ENCODE measurements around the gene RHBDF1. TPM values are rescaled to one million over a fixed set of nuclear protein-coding genes. Genes with fewer than 3 reads are reported as not detected.

Gene RHBDF1
- total RNA-seq, 8 experiments from 2014 or later = 2.5 to 22.4 (median 14.1) TPM

GRCh38 chr16:65745-66144, 6.7 kb downstream of the RHBDF1 start:
- H3K27ac ChIP-seq = no peak overlapping the region
- WGBS, 10 experiments = 9 to 100% (median 75%) methylated on average over 2 to 6 of the region's 17 CpGs; no CpG with 5 or more reads in 7 of the 10 experiments
- H3K4me1 ChIP-seq (replicated peaks in 1 of 2) = peaks cover 25 to 34% of the 10 kb centered on the region in 2 donors
- H3K4me3 ChIP-seq = no peak overlapping the region
- in situ Hi-C loops (cut with MboI; ENCODE audit: low pct_unique_long_range_greater_than_20kb in 2 of 9, low sequenced_read_pairs in 9 of 9, unreplicated experiment in 9 of 9) = no loop called here
- peak; percentile 46 to 90 (median 62) for ATAC-seq (replicated peaks in 6 of 8)

DNA sequence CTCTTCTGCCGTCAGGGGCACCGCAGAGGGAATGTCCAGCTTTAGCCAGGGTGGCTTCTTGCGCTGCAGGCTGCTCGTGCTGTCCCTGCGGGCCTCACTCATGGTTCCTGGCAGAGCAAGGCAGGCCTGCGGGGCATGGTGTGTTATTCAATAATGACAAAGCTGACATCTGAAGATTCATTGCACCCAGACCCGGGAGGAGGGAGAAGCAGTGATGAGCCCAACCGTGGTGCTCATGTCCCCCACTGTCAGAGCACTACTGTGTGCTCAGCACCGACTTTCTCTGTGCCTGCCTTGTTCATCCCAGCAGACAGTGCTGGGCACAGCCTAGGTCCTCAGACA, 7.5 kb downstream of the RHBDF1 start:
- ATAC-seq (replicated peaks in 6 of 8) = no peak
- in situ Hi-C loops (cut with MboI; ENCODE audit: low pct_unique_long_range_greater_than_20kb in 2 of 9, low sequenced_read_pairs in 9 of 9, unreplicated experiment in 9 of 9) = no loop called here
- H3K4me1 ChIP-seq (replicated peaks in 1 of 2) = peaks cover 25 to 29% of the 10 kb centered on the region in 2 donors
- WGBS, 10 experiments = 12 to 100% (median 63%) methylated on average over 1 to 7 of the region's 9 CpGs; no CpG with 5 or more reads in 6 of the 10 experiments
- no peak overlapping the region for H3K4me3 ChIP-seq
- H3K27ac ChIP-seq = no peak overlapping the region

- no peak for ATAC-seq (replicated peaks in 6 of 8)
- no peak overlapping the region for H3K27ac ChIP-seq
- WGBS, 10 experiments = 67 to 100% (median 86%) methylated on average over 1 to 10 of the region's 25 CpGs; no CpG with 5 or more reads in 4 of the 10 experiments
- in situ Hi-C loops (cut with MboI; ENCODE audit: low pct_unique_long_range_greater_than_20kb in 2 of 9, low sequenced_read_pairs in 9 of 9, unreplicated experiment in 9 of 9) = no loop called here
- no peak overlapping the region for H3K4me3 ChIP-seq
- H3K4me1 ChIP-seq (replicated peaks in 1 of 2) = peaks cover 19 to 22% of the 10 kb centered on the region in 2 donors
Measured at GRCh38 chr16:63998-64913, 8.2 kb downstream of the RHBDF1 start.

- in situ Hi-C loops (cut with MboI; ENCODE audit: low pct_unique_long_range_greater_than_20kb in 2 of 9, low sequenced_read_pairs in 9 of 9, unreplicated experiment in 9 of 9) = no loop called here
- WGBS, 10 experiments = 100% methylated on average over 4 of the region's 16 CpGs; no CpG with 5 or more reads in 9 of the 10 experiments
- no peak overlapping the region for H3K4me3 ChIP-seq
- H3K4me1 ChIP-seq (replicated peaks in 1 of 2) = peaks cover 11 to 15% of the 10 kb centered on the region in 2 donors
- ATAC-seq (replicated peaks in 6 of 8) = no peak
- no peak overlapping the region for H3K27ac ChIP-seq
Measured at GRCh38 chr16:63466-63865, 9.0 kb downstream of the RHBDF1 start.

DNA sequence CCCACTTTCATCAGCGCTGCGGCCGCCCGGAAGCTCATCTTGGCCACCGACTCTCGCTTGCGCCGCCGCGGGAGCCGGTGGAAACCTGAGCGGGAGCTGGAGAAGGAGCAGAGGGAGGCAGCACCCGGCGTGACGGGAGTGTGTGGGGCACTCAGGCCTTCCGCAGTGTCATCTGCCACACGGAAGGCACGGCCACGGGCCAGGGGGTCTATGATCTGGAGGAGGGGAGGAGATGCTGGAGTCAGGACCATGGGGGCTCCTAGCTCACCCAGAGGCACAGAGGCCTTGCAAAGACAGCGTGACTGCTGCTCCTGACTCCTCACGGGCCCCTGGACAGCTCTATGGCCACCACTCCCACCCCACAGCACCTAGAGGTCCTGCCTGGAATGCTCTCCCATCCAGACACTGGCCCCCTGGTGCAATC, 9.5 kb downstream of the RHBDF1 start:
- WGBS, 10 experiments = 93 to 100% methylated on average over 1 to 8 of the region's 21 CpGs; no CpG with 5 or more reads in 8 of the 10 experiments
- in situ Hi-C loops (cut with MboI; ENCODE audit: low pct_unique_long_range_greater_than_20kb in 2 of 9, low sequenced_read_pairs in 9 of 9, unreplicated experiment in 9 of 9) = no loop called here
- Histone ChIP-seq H3K4me3 (no peak overlapping the region), H3K4me1 (replicated peaks in 1 of 2) (peaks cover 6 to 10% of the 10 kb centered on the region in 2 donors), H3K27ac (no peak overlapping the region)
- ATAC-seq (replicated peaks in 6 of 8) = no peak

DNA sequence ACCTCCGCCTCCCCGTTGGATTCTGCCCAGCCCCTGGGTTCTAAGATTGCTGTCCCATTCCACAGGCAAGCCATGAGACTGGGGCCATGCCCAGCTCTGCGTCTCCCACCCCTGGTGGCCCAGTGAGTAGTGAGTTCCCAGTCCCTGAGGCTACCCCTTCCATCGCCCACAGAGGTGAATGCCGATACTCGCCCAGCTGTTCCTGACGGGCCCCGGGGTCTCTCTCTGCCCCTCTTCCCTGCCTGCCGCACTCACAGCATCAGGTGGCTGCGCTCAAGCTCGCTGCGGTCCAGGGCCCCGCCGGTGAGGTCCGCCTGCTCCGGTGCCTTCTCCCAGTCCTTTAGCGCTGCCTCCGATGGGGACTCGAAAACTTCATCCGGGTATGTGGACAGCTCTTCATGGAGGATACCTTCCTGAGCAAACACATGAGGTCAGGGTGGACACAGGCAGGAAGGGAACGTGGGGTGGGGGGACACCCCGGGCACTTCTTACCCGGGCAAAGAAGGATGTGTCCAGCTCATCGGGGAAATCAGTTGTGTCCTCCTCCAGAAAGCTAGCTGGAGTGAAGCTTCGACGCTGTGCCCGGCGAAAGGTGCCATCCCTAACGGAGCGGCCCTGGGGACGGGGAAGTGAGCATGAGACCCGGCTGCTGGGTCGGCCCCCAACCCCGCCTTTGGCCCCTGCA, 10.0 kb downstream of the RHBDF1 start:
- in situ Hi-C loops (cut with MboI; ENCODE audit: low pct_unique_long_range_greater_than_20kb in 2 of 9, low sequenced_read_pairs in 9 of 9, unreplicated experiment in 9 of 9) = no loop called here
- Histone ChIP-seq H3K4me3 (no peak overlapping the region), H3K4me1 (replicated peaks in 1 of 2) (peaks cover under 1 to 4% of the 10 kb centered on the region in 2 donors), H3K27ac (no peak overlapping the region)
- no peak for ATAC-seq (replicated peaks in 6 of 8)
- WGBS, 10 experiments = 80 to 92% (median 88%) methylated on average over 1 to 9 of the region's 34 CpGs; no CpG with 5 or more reads in 6 of the 10 experiments

DNA sequence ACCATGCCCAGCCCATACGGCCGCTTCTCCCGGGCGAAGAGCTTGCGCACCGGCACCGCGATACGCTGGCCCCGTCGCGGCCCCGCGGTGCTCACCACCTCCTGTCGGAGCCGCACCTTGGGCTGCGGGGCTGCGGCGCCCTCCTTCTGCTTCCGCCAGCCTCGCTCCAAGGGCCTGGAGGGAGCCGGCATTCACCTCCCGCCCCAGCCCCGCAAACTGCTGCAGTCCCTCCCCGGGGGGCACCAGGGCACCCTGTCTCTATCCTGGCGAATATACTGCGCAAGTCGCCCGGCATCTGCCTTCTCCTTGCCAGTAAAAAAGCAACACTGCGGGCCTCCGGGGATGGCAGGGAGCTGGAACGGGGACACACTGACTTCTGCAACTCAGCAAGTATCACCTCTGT, 10.6 kb downstream of the RHBDF1 start:
- 96 to 100% (median 98%) methylated on average over 3 to 10 of the region's 32 CpGs; no CpG with 5 or more reads in 7 of the 10 experiments for WGBS, 10 experiments

GRCh38 chr16:60929-61878, 11.2 kb downstream of the RHBDF1 start:
- in situ Hi-C loops (cut with MboI; ENCODE audit: low pct_unique_long_range_greater_than_20kb in 2 of 9, low sequenced_read_pairs in 9 of 9, unreplicated experiment in 9 of 9) = no loop called here
- Histone ChIP-seq H3K4me3 (no peak overlapping the region), H3K27ac (no peak overlapping the region), H3K4me1 (replicated peaks in 1 of 2) (peaks cover 0 to 4% of the 10 kb centered on the region in 2 donors)
- ATAC-seq (replicated peaks in 6 of 8) = no peak
- 86 to 94% (median 90%) methylated on average over 3 to 12 of the region's 89 CpGs; no CpG with 5 or more reads in 5 of the 10 experiments for WGBS, 10 experiments

More for the DNA sequence above, 10.6 kb downstream of the RHBDF1 start:
- in situ Hi-C loops (cut with MboI; ENCODE audit: low pct_unique_long_range_greater_than_20kb in 2 of 9, low sequenced_read_pairs in 9 of 9, unreplicated experiment in 9 of 9) = no loop called here
- Histone ChIP-seq H3K27ac (no peak overlapping the region), H3K4me3 (no peak overlapping the region), H3K4me1 (replicated peaks in 1 of 2) (peaks cover 0 to 4% of the 10 kb centered on the region in 2 donors)
- ATAC-seq (replicated peaks in 6 of 8) = no peak

DNA sequence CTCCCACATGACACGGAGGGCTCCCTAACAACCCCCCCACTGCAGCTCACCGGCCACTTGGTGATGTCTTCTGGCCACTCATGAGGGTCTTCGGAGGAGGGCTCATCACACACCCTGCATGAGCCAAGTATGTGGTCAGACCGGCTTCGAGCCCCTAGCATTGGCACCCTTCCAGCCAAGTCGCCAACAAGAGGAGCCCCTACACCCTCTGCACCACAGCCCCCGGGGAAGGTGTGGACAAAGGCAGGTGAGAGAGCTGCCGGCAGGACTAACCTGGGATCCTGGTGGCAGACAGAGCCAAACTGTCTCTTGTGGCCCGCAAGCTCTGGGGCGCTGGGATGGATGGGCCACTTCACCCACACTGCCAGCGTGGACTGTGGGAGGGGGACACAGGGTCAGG, 12.3 kb downstream of the RHBDF1 start:
- 79 to 100% (median 100%) methylated on average over 1 to 8 of the region's 11 CpGs; no CpG with 5 or more reads in 5 of the 10 experiments for WGBS, 10 experiments
- no peak for ATAC-seq (replicated peaks in 6 of 8)
- no peaks in the 10 kb centered on the region for H3K4me1 ChIP-seq (replicated peaks in 1 of 2)
- in situ Hi-C loops (cut with MboI; ENCODE audit: low pct_unique_long_range_greater_than_20kb in 2 of 9, low sequenced_read_pairs in 9 of 9, unreplicated experiment in 9 of 9) = no loop called here
- H3K27ac ChIP-seq = no peak overlapping the region
- no peak overlapping the region for H3K4me3 ChIP-seq

DNA sequence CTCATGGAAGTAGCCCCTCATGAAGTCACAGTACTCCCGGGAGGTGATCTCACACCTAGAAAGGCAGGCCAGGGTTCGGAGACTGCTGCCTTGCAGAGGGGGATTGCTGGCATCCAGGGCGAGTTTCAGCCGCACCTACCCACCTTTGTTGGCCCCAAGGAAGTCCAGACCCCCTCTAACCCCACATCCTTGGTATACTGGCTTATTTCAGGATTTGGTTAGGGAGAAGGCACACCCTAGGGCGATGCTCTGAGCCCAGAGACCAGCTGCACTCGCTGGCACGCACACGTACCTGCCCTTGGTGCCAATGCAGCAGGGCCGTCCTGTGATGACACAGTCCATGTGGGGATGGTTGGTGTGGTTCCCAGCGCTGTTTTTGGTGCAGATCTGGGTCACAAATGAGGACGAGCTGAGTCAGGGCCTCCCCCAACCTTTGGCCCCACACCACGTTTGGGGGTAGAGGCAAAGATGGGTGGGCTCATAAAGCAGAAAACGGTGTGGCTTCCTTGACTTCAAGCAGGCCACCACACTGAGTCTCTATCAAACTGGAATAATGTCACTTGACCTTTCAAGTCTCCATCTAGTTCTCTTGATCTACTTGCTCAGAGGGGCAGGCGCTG, 12.9 kb downstream of the RHBDF1 start:
- in situ Hi-C loops (cut with MboI; ENCODE audit: low pct_unique_long_range_greater_than_20kb in 2 of 9, low sequenced_read_pairs in 9 of 9, unreplicated experiment in 9 of 9) = no loop called here
- no peak overlapping the region for H3K4me3 ChIP-seq
- no peak overlapping the region for H3K27ac ChIP-seq
- H3K4me1 ChIP-seq (replicated peaks in 1 of 2) = peaks cover 0 to 2% of the 10 kb centered on the region in 2 donors
- ATAC-seq (replicated peaks in 6 of 8) = no peak
- 80 to 100% (median 90%) methylated on average over 1 to 4 of the region's 14 CpGs; no CpG with 5 or more reads in 5 of the 10 experiments for WGBS, 10 experiments

DNA sequence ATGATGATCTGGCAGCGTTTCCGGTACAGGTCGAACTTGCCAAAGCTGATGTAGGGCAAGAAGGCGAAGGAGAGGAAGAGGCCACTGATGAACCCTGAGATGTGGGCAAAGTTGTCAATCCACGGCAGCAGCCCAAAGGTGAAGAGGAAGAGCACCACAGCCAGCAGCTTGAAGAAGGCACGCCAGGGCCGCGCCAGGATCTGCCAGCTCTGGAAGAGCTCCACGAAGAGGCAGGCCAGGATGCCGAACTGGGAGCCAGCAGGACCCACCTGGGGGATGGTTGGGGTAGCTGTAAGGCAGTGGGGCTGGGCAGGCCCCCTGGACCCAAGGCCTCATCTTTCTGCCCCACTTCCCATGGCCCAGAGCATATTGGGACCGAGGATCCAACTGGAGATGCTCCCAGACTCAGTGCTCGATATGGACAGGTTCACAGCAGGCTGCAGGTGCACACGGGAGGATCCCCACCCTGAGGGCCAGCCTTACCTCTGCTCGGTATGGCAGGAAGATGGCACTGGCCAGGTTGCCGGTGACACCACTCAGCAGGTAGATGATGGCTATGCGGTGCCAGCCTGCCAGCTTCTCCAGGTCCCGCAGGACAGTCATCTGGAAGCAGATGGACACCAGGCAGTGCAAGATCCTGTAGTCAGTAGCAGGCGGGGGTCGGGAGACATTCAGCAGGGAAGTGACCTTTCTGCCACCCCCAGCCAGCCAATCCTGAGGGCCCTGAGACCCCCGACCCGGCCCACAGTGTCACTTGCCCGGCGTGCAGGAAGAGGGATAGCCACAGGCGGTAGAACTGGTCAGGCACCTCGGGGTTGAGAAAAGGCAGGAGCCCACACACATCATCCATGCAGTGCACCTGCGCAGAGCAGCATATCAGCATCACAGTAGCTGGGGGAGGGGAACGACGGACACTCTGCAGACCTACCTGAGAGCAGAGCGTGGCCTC, 13.7 kb downstream of the RHBDF1 start:
- WGBS, 10 experiments = 80 to 97% (median 84%) methylated on average over 1 to 19 of the region's 29 CpGs; no CpG with 5 or more reads in 3 of the 10 experiments
- in situ Hi-C loops (cut with MboI; ENCODE audit: low pct_unique_long_range_greater_than_20kb in 2 of 9, low sequenced_read_pairs in 9 of 9, unreplicated experiment in 9 of 9) = no loop called here
- no peak for ATAC-seq (replicated peaks in 6 of 8)
- Histone ChIP-seq H3K4me1 (replicated peaks in 1 of 2) (peaks cover 4 to 5% of the 10 kb centered on the region in 2 donors), H3K4me3 (no peak overlapping the region), H3K27ac (no peak overlapping the region)
